WTC11 (cell line): ENCODE data around the gene LRRC63. TPM values are rescaled to one million over a fixed set of nuclear protein-coding genes. Genes with fewer than 3 reads are reported as not detected.

Source experiments
- ATAC-seq: fragments of 200-7000 bp; cut with Tn5 transposase; 2 replicates; pipeline ENCODE4 v1.10.0; 2021; ENCODE audit warnings: mild to moderate bottlenecking, moderate library complexity
- CTCF ChIA-PET: fragments of 300-600 bp; sonication (Branson Sonifier 250); formaldehyde crosslinking; loops from one replicate; lab custom pipeline; 2021; ENCODE audit warnings: antibody characterized with exemption; lab: Charles Lee
- POLR2A ChIA-PET: fragments of 350-600 bp; sonication (Branson Sonifier 250); formaldehyde crosslinking; loops from one replicate; lab custom pipeline; 2021; ENCODE audit warnings: antibody characterized with exemption; lab: Charles Lee
- DNase-seq: peaks from one replicate; pipeline ENCODE4 v3.0.0; 2021; ENCODE audit warnings: low spot score
- H3K27ac Mint-ChIP-seq: 2 replicates; pipeline ENCODE4 v1.8.0; 2021; ENCODE audit warnings: mixed read lengths
- H3K27me3 Mint-ChIP-seq: 2 replicates; pipeline ENCODE4 v1.8.0; 2021; ENCODE audit warnings: low read depth, mild to moderate bottlenecking, moderate library complexity, mixed read lengths
- H3K36me3 Mint-ChIP-seq: 2 replicates; pipeline ENCODE4 v1.8.0; 2021; ENCODE audit warnings: mixed read lengths
- H3K4me1 Mint-ChIP-seq: 2 replicates; pipeline ENCODE4 v1.8.0; 2022; ENCODE audit warnings: mixed read lengths
- H3K4me3 Mint-ChIP-seq: 2 replicates; pipeline ENCODE4 v1.8.0; 2021; ENCODE audit warnings: mild to moderate bottlenecking, moderate library complexity, mixed read lengths
- H3K9me3 Mint-ChIP-seq: 2 replicates; pipeline ENCODE4 v1.8.0; 2021; ENCODE audit warnings: mixed read lengths
- AFF4 ChIP-seq: sonication (generic); formaldehyde crosslinking; IDR thresholded peaks from 2 replicates; pipeline ENCODE4 v1.8.1; 2023; ENCODE audit warnings: mild to moderate bottlenecking, missing genetic modification reagents, borderline replicate concordance
- ATF2 ChIP-seq: sonication (generic); formaldehyde crosslinking; IDR thresholded peaks from 2 replicates; pipeline ENCODE4 v1.8.1; 2022; ENCODE audit warnings: low read depth, missing genetic modification reagents, borderline replicate concordance
- CDX4 ChIP-seq: fragments of 250-450 bp; sonication (Bioruptor Pico); IDR thresholded peaks from 2 replicates; pipeline ENCODE4 v1.9.0; 2021; ENCODE audit warnings: moderate library complexity, mild to moderate bottlenecking, inconsistent platforms, borderline replicate concordance
- CTCF ChIP-seq: fragments of 200-600 bp; IDR thresholded peaks from 2 replicates; pipeline ENCODE4 v1.8.0; 2022; ENCODE audit warnings: antibody characterized with exemption
- E2F5 ChIP-seq: sonication (generic); formaldehyde crosslinking; IDR thresholded peaks from 2 replicates; pipeline ENCODE4 v1.8.1; 2022; ENCODE audit warnings: mild to moderate bottlenecking, moderate library complexity, missing genetic modification reagents
- HMGXB4 ChIP-seq: sonication (generic); formaldehyde crosslinking; IDR thresholded peaks from 2 replicates; pipeline ENCODE4 v1.8.1; 2023; ENCODE audit warnings: mild to moderate bottlenecking, moderate library complexity, missing genetic modification reagents
- IRF2 ChIP-seq: sonication (generic); formaldehyde crosslinking; IDR thresholded peaks from 2 replicates; pipeline ENCODE4 v1.8.0; 2022; ENCODE audit warnings: low read depth, missing genetic modification reagents, borderline replicate concordance
- JUN ChIP-seq: sonication (generic); formaldehyde crosslinking; IDR thresholded peaks from 2 replicates; pipeline ENCODE4 v1.8.0; 2023; ENCODE audit warnings: mild to moderate bottlenecking, missing genetic modification reagents
- NFE2L1 ChIP-seq: sonication (generic); formaldehyde crosslinking; IDR thresholded peaks from 2 replicates; pipeline ENCODE4 v1.8.1; 2023; ENCODE audit warnings: missing genetic modification reagents
- TEAD1 ChIP-seq: sonication (generic); formaldehyde crosslinking; IDR thresholded peaks from 2 replicates; pipeline ENCODE4 v1.8.0; 2022; ENCODE audit warnings: mild to moderate bottlenecking, missing genetic modification reagents
- ZNF138 ChIP-seq: sonication (generic); formaldehyde crosslinking; conservative IDR thresholded peaks from 2 replicates; pipeline ENCODE4 v1.8.1; 2022; ENCODE audit warnings: mild to moderate bottlenecking, moderate library complexity, missing genetic modification reagents
- ZNF396 ChIP-seq: fragments of 250-450 bp; sonication (Bioruptor Pico); IDR thresholded peaks from 2 replicates; pipeline ENCODE4 v1.8.0; 2021; ENCODE audit warnings: mild to moderate bottlenecking, moderate library complexity, borderline replicate concordance
- ZNF512 ChIP-seq: sonication (generic); formaldehyde crosslinking; IDR thresholded peaks from 2 replicates; pipeline ENCODE4 v1.8.1; 2022; ENCODE audit warnings: missing genetic modification reagents, borderline replicate concordance
- ZNF532 ChIP-seq: fragments of 250-450 bp; sonication (Bioruptor Pico); IDR thresholded peaks from 2 replicates; pipeline ENCODE4 v1.9.0; 2021; ENCODE audit warnings: mild to moderate bottlenecking, borderline replicate concordance
- total RNA-seq: library from RNA; stranded (reverse); gene quantifications from 3 replicates; pipeline ENCODE4 v1.2.3, GENCODE V29; 2021

LRRC63 gene
- total RNA-seq, 1 experiment from 2014 or later = not detected

GRCh38 chr13:46320821-46321220 is 109.1 kb downstream of the LRRC63 start:
- no peak overlapping the region for H3K27ac Mint-ChIP-seq
- no peak for TF ChIP-seq ZNF532 (CRISPR knock-in tag)
- TF ChIP-seq TEAD1 (CRISPR knock-in tag) = no peak
- no peak for TF ChIP-seq JUN
- TF ChIP-seq ZNF512 (CRISPR knock-in tag) = no peak
- TF ChIP-seq E2F5 (CRISPR knock-in tag) = no peak
- TF ChIP-seq ZNF396 (CRISPR knock-in tag) = no peak
- no peak for TF ChIP-seq NFE2L1 (CRISPR knock-in tag)
- TF ChIP-seq ZNF138 = no peak
- no peak for TF ChIP-seq CDX4
- no peak for TF ChIP-seq ATF2 (CRISPR knock-in tag)
- TF ChIP-seq, all 79 proteins: peak for 0
- Mint-ChIP-seq H3K27me3 (peaks cover 47% of the 10 kb centered on the region), H3K4me3 (no peak overlapping the region), H3K4me1 (peaks cover 7% of the 10 kb centered on the region), H3K36me3 (no peaks in the 10 kb centered on the region), H3K9me3 (peaks cover 5% of the 10 kb centered on the region)
- no peak for DNase-seq
- CTCF ChIA-PET = interaction anchor here (0.6 to 2.0 kb wide), 19 partner anchors 11 to 810 kb away, joined by 3 to 15 read pairs (median 3); no protein-coding TSS in a partner anchor
- POLR2A ChIA-PET = no interaction called here
- ATAC-seq = peak; percentile 18; the same call in 1 of the 2 replicates

- ChIA-PET POLR2A (no interaction called here), CTCF (interaction anchor here (0.6 to 2.0 kb wide), 21 partner anchors 10 to 811 kb away, joined by 3 to 15 read pairs (median 3); no protein-coding TSS in a partner anchor)
- DNase-seq (peak; percentile 55), ATAC-seq (peak; percentile 86)
- Mint-ChIP-seq H3K4me3 (no peak overlapping the region), H3K27ac (no peak overlapping the region; the same call in 1 of the 2 replicates), H3K9me3 (peaks cover 5% of the 10 kb centered on the region), H3K27me3 (peaks cover 41% of the 10 kb centered on the region), H3K36me3 (no peaks in the 10 kb centered on the region), H3K4me1 (peaks cover 7% of the 10 kb centered on the region)
- TF ChIP-seq IRF2 (CRISPR knock-in tag) = no peak
- peak; percentile 43; the same call in 1 of the 2 replicates for TF ChIP-seq CTCF
- no peak for TF ChIP-seq HMGXB4
- TF ChIP-seq AFF4 (CRISPR knock-in tag) = no peak
Measured at GRCh38 chr13:46321494-46322225, 109.9 kb downstream of the LRRC63 start.
